ENCODE data around the gene RELN. TPM values are rescaled to one million over a fixed set of nuclear protein-coding genes. Genes with fewer than 3 reads are reported as not detected.

Gene RELN
- total RNA-seq, 2 donors from 2014 or later: 2.6 to 3.0 TPM

- Histone ChIP-seq H3K4me3 (no peak overlapping the region), H3K27me3 (replicated peaks; ENCODE audit: insufficient read depth) (no peaks in the 10 kb centered on the region), H3K27ac (no peak overlapping the region), H3K4me1 (replicated peaks) (no peaks in the 10 kb centered on the region), H3K9me3 (no peaks in the 10 kb centered on the region), H3K36me3 (no peaks in the 10 kb centered on the region)
- 88% methylated on average over 1 of the region's 1 CpG for WGBS
- no peak for DNase-seq (ENCODE audit: low spot score)
- intact Hi-C loops (cut with DNase I): no loop called here
- TF ChIP-seq CTCF (IDR thresholded peaks at IDR 0.05): no peak
- no peak for TF ChIP-seq POLR2A (IDR thresholded peaks at IDR 0.05)
- TF ChIP-seq POLR2AphosphoS5 (IDR thresholded peaks at IDR 0.05): no peak
Observed at GRCh38 chr7:104018425-104018824, 29.0 kb upstream of the RELN start.

GRCh38 chr7:104017001-104017400, 27.5 kb upstream of the RELN start:
- Histone ChIP-seq H3K36me3 (no peaks in the 10 kb centered on the region), H3K4me3 (no peak overlapping the region), H3K9me3 (no peaks in the 10 kb centered on the region), H3K4me1 (replicated peaks) (no peaks in the 10 kb centered on the region), H3K27ac (no peak overlapping the region), H3K27me3 (replicated peaks; ENCODE audit: insufficient read depth) (no peaks in the 10 kb centered on the region)
- WGBS: 80% methylated on average over 2 of the region's 2 CpGs
- no peak for TF ChIP-seq POLR2A (IDR thresholded peaks at IDR 0.05)
- no peak for TF ChIP-seq CTCF (IDR thresholded peaks at IDR 0.05)
- TF ChIP-seq POLR2AphosphoS5 (IDR thresholded peaks at IDR 0.05): no peak
- intact Hi-C loops (cut with DNase I): no loop called here
- DNase-seq (ENCODE audit: low spot score): no peak

GRCh38 chr7:104012835-104013234, 23.4 kb upstream of the RELN start:
- H3K9me3 ChIP-seq: no peaks in the 10 kb centered on the region
- WGBS: 40% methylated on average over 1 of the region's 1 CpG
- H3K4me3 ChIP-seq: no peak overlapping the region
- TF ChIP-seq CTCF (IDR thresholded peaks at IDR 0.05): no peak
- no peak for TF ChIP-seq POLR2A (IDR thresholded peaks at IDR 0.05)
- no peak for TF ChIP-seq POLR2AphosphoS5 (IDR thresholded peaks at IDR 0.05)
- no peak for DNase-seq (ENCODE audit: low spot score)
- H3K36me3 ChIP-seq: no peaks in the 10 kb centered on the region
- intact Hi-C loops (cut with DNase I): no loop called here
- H3K4me1 ChIP-seq (replicated peaks): no peaks in the 10 kb centered on the region
- H3K27me3 ChIP-seq (replicated peaks; ENCODE audit: insufficient read depth): no peaks in the 10 kb centered on the region
- H3K27ac ChIP-seq: no peak overlapping the region

- H3K4me1 ChIP-seq (replicated peaks): no peaks in the 10 kb centered on the region
- H3K27me3 ChIP-seq (replicated peaks; ENCODE audit: insufficient read depth): no peaks in the 10 kb centered on the region
- TF ChIP-seq POLR2AphosphoS5 (IDR thresholded peaks at IDR 0.05) (no peak), CTCF (IDR thresholded peaks at IDR 0.05) (no peak), POLR2A (IDR thresholded peaks at IDR 0.05) (no peak)
- intact Hi-C loops (cut with DNase I): no loop called here
- H3K27ac ChIP-seq: no peak overlapping the region
- H3K9me3 ChIP-seq: no peaks in the 10 kb centered on the region
- 66% methylated on average over 2 of the region's 2 CpGs for WGBS
- no peak overlapping the region for H3K4me3 ChIP-seq
- no peak for DNase-seq (ENCODE audit: low spot score)
- no peaks in the 10 kb centered on the region for H3K36me3 ChIP-seq
Observed at GRCh38 chr7:104011829-104012228, 22.4 kb upstream of the RELN start.

- H3K36me3 ChIP-seq: no peaks in the 10 kb centered on the region
- no peak overlapping the region for H3K27ac ChIP-seq
- no peak for DNase-seq (ENCODE audit: low spot score)
- WGBS: 72% methylated on average over 5 of the region's 5 CpGs
- H3K27me3 ChIP-seq (replicated peaks; ENCODE audit: insufficient read depth): no peaks in the 10 kb centered on the region
- H3K4me3 ChIP-seq: no peak overlapping the region
- intact Hi-C loops (cut with DNase I): no loop called here
- TF ChIP-seq CTCF (IDR thresholded peaks at IDR 0.05) (no peak), POLR2AphosphoS5 (IDR thresholded peaks at IDR 0.05) (no peak), POLR2A (IDR thresholded peaks at IDR 0.05) (no peak)
- no peaks in the 10 kb centered on the region for H3K4me1 ChIP-seq (replicated peaks)
- no peaks in the 10 kb centered on the region for H3K9me3 ChIP-seq
Observed at GRCh38 chr7:104010052-104010909, 20.8 kb upstream of the RELN start.
